Measurements from ENCODE around the gene CBR4. TPM values are rescaled to one million over a fixed set of nuclear protein-coding genes. Genes with fewer than 3 reads are reported as not detected.
A peak's percentile ranks its signal among the peaks of the same experiment; 100 is the strongest.
"Not testable (repeated sequence)": the region's sequence is repeated elsewhere in the genome, so short reads cannot be mapped to it uniquely, and the experiment has no call there.

CBR4 gene
- total and polyA plus RNA-seq, 2 donors, result 13.7 to 18.1 TPM

DNA sequence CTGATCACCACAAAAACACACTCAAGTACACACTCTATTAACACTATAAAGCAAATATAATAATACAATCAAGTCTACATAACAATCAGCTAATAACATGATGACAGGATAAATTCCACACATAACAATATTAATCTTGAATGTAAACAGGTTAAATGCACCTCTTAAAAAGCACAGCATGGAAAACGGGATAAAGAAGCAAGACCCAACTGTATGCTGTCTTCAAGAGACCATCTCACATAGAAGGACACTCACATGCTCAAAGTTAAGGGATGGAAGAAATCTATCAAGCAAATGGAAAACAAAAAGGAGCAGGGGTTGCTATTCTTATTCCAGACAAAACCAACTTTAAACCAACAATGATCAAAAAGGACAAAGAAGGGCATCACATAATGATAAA is 28.1 kb downstream of the CBR4 start:
- Histone ChIP-seq H3K27me3 (ENCODE audit: control insufficient read depth in 2 of 2, insufficient read depth in 1 of 2, low read length in 1 of 2) (no peaks in the 10 kb centered on the region), H3K4me3 (ENCODE audit: low read length in 2 of 2) (no peak overlapping the region), H3K36me3 (ENCODE audit: control insufficient read depth in 2 of 2, insufficient read depth in 2 of 2, low read length in 1 of 2) (peaks cover 3 to 15% of the 10 kb centered on the region in 2 donors), H3K27ac (ENCODE audit: low read depth in 1 of 2, low read length in 1 of 2) (no peak overlapping the region), H3K4me1 (ENCODE audit: control insufficient read depth in 2 of 2, insufficient read depth in 2 of 2, low read length in 2 of 2) (no peaks in the 10 kb centered on the region), H3K9me3 (ENCODE audit: control insufficient read depth in 2 of 2, insufficient read depth in 1 of 2, low read length in 1 of 2) (peaks cover 0 to 26% of the 10 kb centered on the region in 2 donors)
- WGBS, result 96% methylated on average over 1 of the region's 1 CpG
- DNase-seq (ENCODE audit: low read depth in 6 of 9, low spot score in 9 of 9), result no peak

DNA sequence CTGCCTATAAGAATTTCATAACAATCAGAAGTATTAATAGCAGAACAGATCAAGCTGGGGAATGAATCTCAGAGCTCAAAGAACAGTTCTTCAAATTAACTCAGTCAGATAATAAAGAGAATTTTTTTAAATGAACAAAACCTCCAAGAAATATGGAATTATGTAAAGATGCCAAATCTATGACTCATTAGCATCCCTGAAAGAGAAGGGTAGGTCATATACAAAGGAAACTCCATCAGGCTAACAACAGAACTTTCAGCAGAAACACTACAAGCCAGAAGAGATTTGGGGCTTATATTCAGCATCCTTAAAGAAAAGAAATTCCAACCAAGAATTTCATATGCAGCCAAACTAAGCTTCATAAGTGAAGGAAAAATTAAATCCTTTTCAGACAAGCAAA is 28.6 kb downstream of the CBR4 start:
- H3K27me3 ChIP-seq (ENCODE audit: control insufficient read depth in 2 of 2, insufficient read depth in 1 of 2, low read length in 1 of 2), result no peaks in the 10 kb centered on the region
- no peaks in the 10 kb centered on the region for H3K4me1 ChIP-seq (ENCODE audit: control insufficient read depth in 2 of 2, insufficient read depth in 2 of 2, low read length in 2 of 2)
- H3K4me3 ChIP-seq (ENCODE audit: low read length in 2 of 2), result no peak overlapping the region
- DNase-seq (ENCODE audit: low read depth in 6 of 9, low spot score in 9 of 9), result no peak
- peaks cover 3 to 15% of the 10 kb centered on the region in 2 donors for H3K36me3 ChIP-seq (ENCODE audit: control insufficient read depth in 2 of 2, insufficient read depth in 2 of 2, low read length in 1 of 2)
- H3K9me3 ChIP-seq (ENCODE audit: control insufficient read depth in 2 of 2, insufficient read depth in 1 of 2, low read length in 1 of 2), result peaks cover 0 to 26% of the 10 kb centered on the region in 2 donors
- H3K27ac ChIP-seq (ENCODE audit: low read depth in 1 of 2, low read length in 1 of 2), result no peak overlapping the region

DNA sequence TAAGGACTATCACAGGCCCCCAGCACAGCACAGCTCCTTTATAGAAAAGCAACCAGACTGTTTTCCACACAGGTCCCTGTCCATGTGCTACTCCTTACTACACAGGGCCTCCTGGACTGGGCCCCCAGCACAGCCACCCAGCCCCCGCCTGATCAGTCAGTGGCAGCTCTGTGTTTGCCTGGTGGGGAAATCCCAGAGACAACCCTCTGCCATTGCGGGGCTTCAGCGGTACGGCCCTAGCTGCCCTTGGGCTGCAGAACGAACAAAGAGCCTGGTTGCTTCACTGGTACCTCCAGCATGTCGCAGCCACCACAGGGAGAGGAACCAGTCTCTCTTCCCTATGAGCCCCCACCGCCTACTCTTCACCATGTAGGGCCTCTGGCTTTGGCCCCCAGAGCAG is 30.7 kb downstream of the CBR4 start:
- H3K9me3 ChIP-seq (ENCODE audit: control insufficient read depth in 2 of 2, insufficient read depth in 1 of 2, low read length in 1 of 2), result peaks cover 0 to 36% of the 10 kb centered on the region in 2 donors

DNA sequence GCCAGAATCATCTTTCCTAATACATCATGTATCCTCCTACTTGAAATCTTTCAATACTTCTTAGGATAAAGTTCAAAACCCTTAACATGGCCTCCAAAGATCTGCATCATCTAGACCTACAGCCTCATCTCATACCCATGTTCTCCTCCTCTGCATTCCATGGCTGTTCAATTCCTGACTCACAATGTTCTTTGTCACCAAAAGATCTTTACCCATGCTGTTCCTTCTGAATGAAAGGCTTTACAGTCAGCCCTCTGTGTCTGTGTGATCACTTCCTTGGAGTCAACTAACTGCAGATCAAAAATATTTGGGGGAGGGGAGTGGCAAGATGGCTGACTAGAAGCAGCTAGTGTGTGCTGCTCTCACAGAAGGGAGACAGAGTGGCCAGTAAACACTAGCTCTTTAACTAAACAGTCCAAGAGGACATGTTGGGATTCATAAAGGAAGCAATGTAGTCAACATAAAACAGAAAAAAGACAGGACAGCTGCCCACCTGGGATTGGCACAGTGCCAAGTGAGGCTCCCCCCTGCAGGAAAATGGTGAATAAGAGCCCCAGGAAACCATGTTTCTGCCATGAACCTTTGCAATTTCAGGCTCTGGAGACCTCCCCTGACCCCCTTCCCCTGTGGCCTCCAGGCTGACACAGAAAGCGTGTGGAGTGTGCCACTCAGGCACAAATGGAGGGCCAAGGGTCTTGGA is 31.9 kb downstream of the CBR4 start:
- no peaks in the 10 kb centered on the region for H3K4me1 ChIP-seq (ENCODE audit: control insufficient read depth in 2 of 2, insufficient read depth in 2 of 2, low read length in 2 of 2)
- no peak overlapping the region for H3K4me3 ChIP-seq (ENCODE audit: low read length in 2 of 2)
- H3K9me3 ChIP-seq (ENCODE audit: control insufficient read depth in 2 of 2, insufficient read depth in 1 of 2, low read length in 1 of 2), result peaks cover 0 to 36% of the 10 kb centered on the region in 2 donors
- WGBS, result 97% methylated on average over 1 of the region's 1 CpG
- peaks cover 12 to 22% of the 10 kb centered on the region in 2 donors for H3K36me3 ChIP-seq (ENCODE audit: control insufficient read depth in 2 of 2, insufficient read depth in 2 of 2, low read length in 1 of 2)
- H3K27ac ChIP-seq (ENCODE audit: low read depth in 1 of 2, low read length in 1 of 2), result no peak overlapping the region
- DNase-seq (ENCODE audit: low read depth in 6 of 9, low spot score in 9 of 9), result no peak
- H3K27me3 ChIP-seq (ENCODE audit: control insufficient read depth in 2 of 2, insufficient read depth in 1 of 2, low read length in 1 of 2), result no peaks in the 10 kb centered on the region

More for the DNA sequence above, 30.7 kb downstream of the CBR4 start:
- no peak for DNase-seq (ENCODE audit: low read depth in 6 of 9, low spot score in 9 of 9)
- Histone ChIP-seq H3K27ac (ENCODE audit: low read depth in 1 of 2, low read length in 1 of 2) (no peak overlapping the region), H3K4me3 (ENCODE audit: low read length in 2 of 2) (no peak overlapping the region), H3K27me3 (ENCODE audit: control insufficient read depth in 2 of 2, insufficient read depth in 1 of 2, low read length in 1 of 2) (no peaks in the 10 kb centered on the region), H3K4me1 (ENCODE audit: control insufficient read depth in 2 of 2, insufficient read depth in 2 of 2, low read length in 2 of 2) (no peaks in the 10 kb centered on the region), H3K36me3 (ENCODE audit: control insufficient read depth in 2 of 2, insufficient read depth in 2 of 2, low read length in 1 of 2) (peaks cover 12 to 22% of the 10 kb centered on the region in 2 donors)
- 93% methylated on average over 7 of the region's 7 CpGs for WGBS

DNA sequence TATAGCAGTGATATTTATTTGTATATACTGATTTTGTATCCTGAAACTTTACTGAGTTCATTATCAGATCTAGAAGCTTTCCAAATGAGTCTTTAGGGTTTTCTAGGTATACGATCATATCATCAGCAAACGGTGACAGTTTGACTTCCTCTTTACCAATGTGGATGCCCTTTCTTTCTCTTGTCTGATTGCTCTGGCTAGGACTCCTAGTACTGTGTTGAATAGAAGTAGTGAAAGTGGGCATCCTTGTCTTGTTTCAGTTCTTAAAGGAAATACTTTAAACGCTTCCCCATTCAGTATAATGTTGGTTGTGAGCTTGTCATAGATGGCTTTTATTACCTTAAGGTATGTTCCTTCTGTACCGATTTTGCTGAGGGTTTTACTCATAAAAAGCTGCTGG is 37.5 kb downstream of the CBR4 start:
- H3K27ac ChIP-seq (ENCODE audit: low read depth in 1 of 2, low read length in 1 of 2), result no peak overlapping the region
- no peaks in the 10 kb centered on the region for H3K4me1 ChIP-seq (ENCODE audit: control insufficient read depth in 2 of 2, insufficient read depth in 2 of 2, low read length in 2 of 2)
- H3K36me3 ChIP-seq (ENCODE audit: control insufficient read depth in 2 of 2, insufficient read depth in 2 of 2, low read length in 1 of 2), result peaks cover 11 to 12% of the 10 kb centered on the region in 2 donors
- no peak for DNase-seq (ENCODE audit: low read depth in 6 of 9, low spot score in 9 of 9)
- H3K27me3 ChIP-seq (ENCODE audit: control insufficient read depth in 2 of 2, insufficient read depth in 1 of 2, low read length in 1 of 2), result no peaks in the 10 kb centered on the region
- no peak overlapping the region for H3K4me3 ChIP-seq (ENCODE audit: low read length in 2 of 2)
- H3K9me3 ChIP-seq (ENCODE audit: control insufficient read depth in 2 of 2, insufficient read depth in 1 of 2, low read length in 1 of 2), result peaks cover 0 to 11% of the 10 kb centered on the region in 2 donors
- 97% methylated on average over 4 of the region's 4 CpGs for WGBS

DNA sequence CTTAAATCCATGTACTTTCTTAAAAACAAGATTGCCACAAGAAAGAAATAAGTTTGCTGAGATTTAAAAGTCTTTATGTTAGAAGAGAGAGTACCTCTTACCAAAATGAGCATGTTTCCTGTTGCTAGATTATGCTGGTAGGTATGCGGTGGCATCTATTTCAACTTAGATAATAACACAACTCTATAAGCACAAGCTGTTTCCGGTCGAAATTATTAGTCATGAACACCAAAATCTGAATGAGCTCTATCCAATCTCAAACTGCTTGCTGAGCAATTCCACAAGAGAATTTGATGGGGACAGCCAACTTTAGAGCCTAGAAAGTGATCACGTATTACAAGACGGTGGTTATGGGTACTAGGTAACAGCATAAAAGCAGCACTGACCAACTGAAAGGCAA is 49.3 kb downstream of the CBR4 start:
- no peak overlapping the region for H3K4me3 ChIP-seq (ENCODE audit: low read length in 2 of 2)
- DNase-seq (ENCODE audit: low read depth in 6 of 9, low spot score in 9 of 9), result no peak
- no peaks in the 10 kb centered on the region for H3K9me3 ChIP-seq (ENCODE audit: control insufficient read depth in 2 of 2, insufficient read depth in 1 of 2, low read length in 1 of 2)
- WGBS, result over 99% methylated on average over 5 of the region's 5 CpGs
- no peaks in the 10 kb centered on the region for H3K36me3 ChIP-seq (ENCODE audit: control insufficient read depth in 2 of 2, insufficient read depth in 2 of 2, low read length in 1 of 2)
- H3K27ac ChIP-seq (ENCODE audit: low read depth in 1 of 2, low read length in 1 of 2), result no peak overlapping the region
- no peaks in the 10 kb centered on the region for H3K4me1 ChIP-seq (ENCODE audit: control insufficient read depth in 2 of 2, insufficient read depth in 2 of 2, low read length in 2 of 2)
- H3K27me3 ChIP-seq (ENCODE audit: control insufficient read depth in 2 of 2, insufficient read depth in 1 of 2, low read length in 1 of 2), result no peaks in the 10 kb centered on the region

DNA sequence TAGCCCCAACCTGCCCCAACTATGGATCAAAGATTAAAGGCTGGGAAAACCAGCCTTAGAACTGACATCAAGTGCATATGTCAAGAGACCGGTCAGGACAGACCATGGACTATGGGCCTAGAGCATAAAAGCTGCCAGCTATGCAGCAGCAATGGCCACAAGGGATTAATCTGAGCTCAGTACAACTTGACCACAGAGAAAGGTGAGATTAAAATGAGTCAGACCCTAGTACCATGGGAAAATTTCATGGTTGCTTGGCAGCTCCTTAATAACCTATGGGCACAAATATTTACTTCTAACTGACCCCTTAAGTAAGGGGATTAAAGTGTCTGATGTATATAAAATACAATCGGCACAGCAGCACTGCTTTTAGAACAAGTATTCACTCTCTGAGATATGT is 54.4 kb downstream of the CBR4 start:
- WGBS, result 98% methylated on average over 2 of the region's 2 CpGs

DNA sequence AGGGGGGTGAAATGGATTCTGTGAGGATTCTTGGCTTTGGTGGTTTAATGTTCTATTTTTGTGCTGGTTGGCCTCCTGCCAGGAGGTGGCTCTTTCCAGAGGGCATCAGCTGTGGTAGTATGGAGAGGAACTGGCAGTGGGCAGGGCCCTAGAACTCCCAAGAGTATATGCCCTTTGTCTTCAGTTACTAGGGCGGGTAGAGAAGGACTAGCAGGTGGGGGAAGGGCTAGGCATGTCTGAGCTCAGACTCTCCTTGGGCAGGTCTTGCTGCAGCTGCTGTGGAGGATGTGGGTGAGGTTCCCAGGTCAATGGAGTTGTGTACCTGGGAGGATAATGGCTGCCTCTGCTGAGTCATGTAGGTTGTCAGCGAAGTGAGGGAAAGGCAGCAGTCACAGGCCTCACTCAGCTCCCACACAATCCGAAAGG is 57.2 kb downstream of the CBR4 start:
- H3K4me3 ChIP-seq (ENCODE audit: low read length in 2 of 2); H3K9me3 ChIP-seq (ENCODE audit: control insufficient read depth in 2 of 2, insufficient read depth in 1 of 2, low read length in 1 of 2); H3K4me1 ChIP-seq (ENCODE audit: control insufficient read depth in 2 of 2, insufficient read depth in 2 of 2, low read length in 2 of 2); H3K36me3 ChIP-seq (ENCODE audit: control insufficient read depth in 2 of 2, insufficient read depth in 2 of 2, low read length in 1 of 2); H3K27ac ChIP-seq (ENCODE audit: low read depth in 1 of 2, low read length in 1 of 2); H3K27me3 ChIP-seq (ENCODE audit: control insufficient read depth in 2 of 2, insufficient read depth in 1 of 2, low read length in 1 of 2): not testable (repeated sequence)
- DNase-seq (ENCODE audit: low read depth in 6 of 9, low spot score in 9 of 9), result peak in 1 of 9 donors; percentile 12
- 90% methylated on average over 3 of the region's 3 CpGs for WGBS

More for the DNA sequence above, 54.4 kb downstream of the CBR4 start:
- Histone ChIP-seq H3K36me3 (ENCODE audit: control insufficient read depth in 2 of 2, insufficient read depth in 2 of 2, low read length in 1 of 2) (no peaks in the 10 kb centered on the region), H3K4me3 (ENCODE audit: low read length in 2 of 2) (no peak overlapping the region), H3K27me3 (ENCODE audit: control insufficient read depth in 2 of 2, insufficient read depth in 1 of 2, low read length in 1 of 2) (no peaks in the 10 kb centered on the region), H3K9me3 (ENCODE audit: control insufficient read depth in 2 of 2, insufficient read depth in 1 of 2, low read length in 1 of 2) (no peaks in the 10 kb centered on the region), H3K4me1 (ENCODE audit: control insufficient read depth in 2 of 2, insufficient read depth in 2 of 2, low read length in 2 of 2) (peaks cover 0 to 4% of the 10 kb centered on the region in 2 donors), H3K27ac (ENCODE audit: low read depth in 1 of 2, low read length in 1 of 2) (no peak overlapping the region)
- no peak for DNase-seq (ENCODE audit: low read depth in 6 of 9, low spot score in 9 of 9)

DNA sequence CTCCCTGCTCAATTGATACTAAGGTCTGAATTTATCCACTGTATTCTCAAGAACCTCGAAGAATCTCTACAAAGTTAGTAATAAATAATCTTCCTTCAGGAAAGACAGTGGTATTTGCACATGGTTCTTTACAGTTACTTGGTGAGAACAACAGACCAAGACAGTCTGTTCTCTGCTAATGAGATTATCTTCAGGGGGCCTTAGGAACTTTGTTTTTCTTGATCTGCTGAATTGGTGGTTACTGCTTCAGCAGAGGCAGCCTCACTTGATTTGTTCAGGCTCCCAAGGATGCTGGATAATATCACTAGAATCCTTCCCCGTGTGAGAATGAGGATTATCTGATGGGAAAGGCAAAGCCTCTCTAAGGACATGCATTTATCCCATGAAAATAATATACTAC is 64.8 kb downstream of the CBR4 start:
- Histone ChIP-seq H3K9me3 (ENCODE audit: control insufficient read depth in 2 of 2, insufficient read depth in 1 of 2, low read length in 1 of 2) (no peaks in the 10 kb centered on the region), H3K27me3 (ENCODE audit: control insufficient read depth in 2 of 2, insufficient read depth in 1 of 2, low read length in 1 of 2) (no peaks in the 10 kb centered on the region)

More for the DNA sequence above, 64.8 kb downstream of the CBR4 start:
- Histone ChIP-seq H3K4me1 (ENCODE audit: control insufficient read depth in 2 of 2, insufficient read depth in 2 of 2, low read length in 2 of 2) (no peaks in the 10 kb centered on the region), H3K27ac (ENCODE audit: low read depth in 1 of 2, low read length in 1 of 2) (no peak overlapping the region), H3K4me3 (ENCODE audit: low read length in 2 of 2) (no peak overlapping the region), H3K36me3 (ENCODE audit: control insufficient read depth in 2 of 2, insufficient read depth in 2 of 2, low read length in 1 of 2) (no peaks in the 10 kb centered on the region)
- 94% methylated on average over 2 of the region's 2 CpGs for WGBS
- no peak for DNase-seq (ENCODE audit: low read depth in 6 of 9, low spot score in 9 of 9)
